ENCODE measurements around the gene FAAP20.

- no peak for TF ChIP-seq POLR2A (IDR thresholded peaks at IDR 0.05)
- TF ChIP-seq, protein P1, sequence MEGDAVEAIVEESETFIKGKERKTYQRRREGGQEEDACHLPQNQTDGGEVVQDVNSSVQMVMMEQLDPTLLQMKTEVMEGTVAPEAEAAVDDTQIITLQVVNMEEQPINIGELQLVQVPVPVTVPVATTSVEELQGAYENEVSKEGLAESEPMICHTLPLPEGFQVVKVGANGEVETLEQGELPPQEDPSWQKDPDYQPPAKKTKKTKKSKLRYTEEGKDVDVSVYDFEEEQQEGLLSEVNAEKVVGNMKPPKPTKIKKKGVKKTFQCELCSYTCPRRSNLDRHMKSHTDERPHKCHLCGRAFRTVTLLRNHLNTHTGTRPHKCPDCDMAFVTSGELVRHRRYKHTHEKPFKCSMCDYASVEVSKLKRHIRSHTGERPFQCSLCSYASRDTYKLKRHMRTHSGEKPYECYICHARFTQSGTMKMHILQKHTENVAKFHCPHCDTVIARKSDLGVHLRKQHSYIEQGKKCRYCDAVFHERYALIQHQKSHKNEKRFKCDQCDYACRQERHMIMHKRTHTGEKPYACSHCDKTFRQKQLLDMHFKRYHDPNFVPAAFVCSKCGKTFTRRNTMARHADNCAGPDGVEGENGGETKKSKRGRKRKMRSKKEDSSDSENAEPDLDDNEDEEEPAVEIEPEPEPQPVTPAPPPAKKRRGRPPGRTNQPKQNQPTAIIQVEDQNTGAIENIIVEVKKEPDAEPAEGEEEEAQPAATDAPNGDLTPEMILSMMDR (IDR thresholded peaks at IDR 0.05): no peak
Measured at GRCh38 chr1:2185880-2186855, 8.4 kb downstream of the FAAP20 start.
